ENCODE measurements around the gene NCS1.

DNA sequence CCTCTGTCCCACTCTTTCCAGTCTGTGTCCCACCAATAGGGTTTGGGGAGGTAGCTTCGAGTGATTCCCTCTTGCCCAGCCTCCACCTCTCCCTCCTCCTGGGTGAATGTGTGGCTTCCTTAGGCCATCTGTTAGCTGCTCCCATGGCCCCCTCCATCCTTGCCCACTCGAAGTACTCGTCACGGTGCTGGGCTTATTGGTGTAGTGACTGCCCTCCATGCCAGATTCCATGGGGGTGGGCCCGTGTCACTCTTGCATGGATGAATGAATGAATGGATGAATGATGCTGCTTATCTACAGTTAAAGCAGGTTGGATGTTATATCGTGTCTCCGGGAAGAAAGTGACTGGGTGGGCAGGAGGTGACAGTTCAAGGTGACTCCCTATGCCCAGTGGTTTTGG, 112.5 kb downstream of the NCS1 start:
- TF ChIP-seq, protein P1, sequence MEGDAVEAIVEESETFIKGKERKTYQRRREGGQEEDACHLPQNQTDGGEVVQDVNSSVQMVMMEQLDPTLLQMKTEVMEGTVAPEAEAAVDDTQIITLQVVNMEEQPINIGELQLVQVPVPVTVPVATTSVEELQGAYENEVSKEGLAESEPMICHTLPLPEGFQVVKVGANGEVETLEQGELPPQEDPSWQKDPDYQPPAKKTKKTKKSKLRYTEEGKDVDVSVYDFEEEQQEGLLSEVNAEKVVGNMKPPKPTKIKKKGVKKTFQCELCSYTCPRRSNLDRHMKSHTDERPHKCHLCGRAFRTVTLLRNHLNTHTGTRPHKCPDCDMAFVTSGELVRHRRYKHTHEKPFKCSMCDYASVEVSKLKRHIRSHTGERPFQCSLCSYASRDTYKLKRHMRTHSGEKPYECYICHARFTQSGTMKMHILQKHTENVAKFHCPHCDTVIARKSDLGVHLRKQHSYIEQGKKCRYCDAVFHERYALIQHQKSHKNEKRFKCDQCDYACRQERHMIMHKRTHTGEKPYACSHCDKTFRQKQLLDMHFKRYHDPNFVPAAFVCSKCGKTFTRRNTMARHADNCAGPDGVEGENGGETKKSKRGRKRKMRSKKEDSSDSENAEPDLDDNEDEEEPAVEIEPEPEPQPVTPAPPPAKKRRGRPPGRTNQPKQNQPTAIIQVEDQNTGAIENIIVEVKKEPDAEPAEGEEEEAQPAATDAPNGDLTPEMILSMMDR (conservative IDR thresholded peaks at IDR 0.05 in 1 of 2, IDR thresholded peaks at IDR 0.05 in 1 of 2; ENCODE audit: low read depth in 1 of 2, low read length in 2 of 2): no peak
- TF ChIP-seq EZH2 (IDR thresholded peaks at IDR 0.05; ENCODE audit: low read length, missing control alignments): no peak

Measured in fibroblast of lung (primary cell).